ENCODE results near the gene CD44.

The CD44 gene

DNA sequence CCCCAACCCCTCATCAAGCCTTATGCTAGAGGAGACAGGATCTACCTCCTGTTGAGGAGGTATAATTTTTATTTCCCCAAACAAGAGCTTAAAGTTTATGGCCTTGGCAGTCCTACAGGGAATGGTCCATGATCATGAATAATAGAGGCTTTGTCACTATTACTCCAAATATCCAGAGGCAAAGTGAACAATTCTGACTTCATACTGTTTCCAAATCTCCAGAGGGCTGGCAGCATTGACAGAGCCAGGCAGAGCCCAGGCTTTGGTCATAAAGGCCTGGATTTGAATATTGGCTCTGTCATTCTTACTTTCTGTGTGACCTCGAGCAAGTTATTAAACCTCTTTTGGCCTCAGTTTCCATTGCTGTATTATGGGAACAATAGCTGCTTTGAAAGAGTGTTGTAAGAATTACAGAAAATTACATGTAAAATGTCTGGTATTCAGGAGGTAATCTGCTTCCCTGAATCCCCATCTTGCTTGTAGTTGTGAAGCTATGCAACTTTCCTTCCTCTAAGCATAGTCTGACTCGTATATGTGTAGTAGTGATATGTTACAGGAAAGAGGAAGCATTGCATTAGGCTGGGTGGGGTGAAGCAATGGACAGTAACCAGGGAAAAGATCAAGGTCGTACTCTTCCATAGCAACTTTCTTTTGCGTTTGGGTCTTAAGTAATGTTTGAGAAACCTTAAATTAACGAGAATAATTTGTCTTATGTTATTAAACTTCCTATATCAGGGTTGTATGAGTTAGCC, 88.8 kb downstream of the CD44 start:
- TF ChIP-seq, protein P1, sequence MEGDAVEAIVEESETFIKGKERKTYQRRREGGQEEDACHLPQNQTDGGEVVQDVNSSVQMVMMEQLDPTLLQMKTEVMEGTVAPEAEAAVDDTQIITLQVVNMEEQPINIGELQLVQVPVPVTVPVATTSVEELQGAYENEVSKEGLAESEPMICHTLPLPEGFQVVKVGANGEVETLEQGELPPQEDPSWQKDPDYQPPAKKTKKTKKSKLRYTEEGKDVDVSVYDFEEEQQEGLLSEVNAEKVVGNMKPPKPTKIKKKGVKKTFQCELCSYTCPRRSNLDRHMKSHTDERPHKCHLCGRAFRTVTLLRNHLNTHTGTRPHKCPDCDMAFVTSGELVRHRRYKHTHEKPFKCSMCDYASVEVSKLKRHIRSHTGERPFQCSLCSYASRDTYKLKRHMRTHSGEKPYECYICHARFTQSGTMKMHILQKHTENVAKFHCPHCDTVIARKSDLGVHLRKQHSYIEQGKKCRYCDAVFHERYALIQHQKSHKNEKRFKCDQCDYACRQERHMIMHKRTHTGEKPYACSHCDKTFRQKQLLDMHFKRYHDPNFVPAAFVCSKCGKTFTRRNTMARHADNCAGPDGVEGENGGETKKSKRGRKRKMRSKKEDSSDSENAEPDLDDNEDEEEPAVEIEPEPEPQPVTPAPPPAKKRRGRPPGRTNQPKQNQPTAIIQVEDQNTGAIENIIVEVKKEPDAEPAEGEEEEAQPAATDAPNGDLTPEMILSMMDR (IDR thresholded peaks at IDR 0.05; ENCODE audit: low read depth, low read length, missing control alignments), result no peak
- H3K4me3 ChIP-seq (ENCODE audit: low read depth, low read length), result no peak overlapping the region
- no peak for DNase-seq (ENCODE audit: low read depth)

DNA sequence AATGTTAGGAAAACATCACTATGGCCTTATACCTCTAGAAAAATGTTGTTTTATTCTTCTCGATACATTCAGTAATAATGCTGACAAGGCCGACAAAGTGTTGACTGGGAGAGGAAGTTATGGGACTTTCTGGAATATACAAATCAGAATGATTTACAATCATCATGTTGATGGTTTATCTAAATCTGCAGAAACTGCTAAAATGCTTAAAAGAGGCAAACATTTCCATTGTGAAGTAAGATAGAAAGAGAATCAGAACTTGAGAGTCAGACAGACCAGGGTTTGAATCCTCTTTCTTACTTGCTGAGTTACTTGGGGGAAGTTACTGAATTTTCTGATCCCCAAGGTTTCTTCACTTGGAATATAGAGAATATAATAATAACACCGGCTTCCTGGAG, 89.4 kb downstream of the CD44 start:
- no peak overlapping the region for H3K4me3 ChIP-seq (ENCODE audit: low read depth, low read length)
- no peak for DNase-seq (ENCODE audit: low read depth)
- TF ChIP-seq, protein P1 (IDR thresholded peaks at IDR 0.05; ENCODE audit: low read depth, low read length, missing control alignments), result no peak

DNA sequence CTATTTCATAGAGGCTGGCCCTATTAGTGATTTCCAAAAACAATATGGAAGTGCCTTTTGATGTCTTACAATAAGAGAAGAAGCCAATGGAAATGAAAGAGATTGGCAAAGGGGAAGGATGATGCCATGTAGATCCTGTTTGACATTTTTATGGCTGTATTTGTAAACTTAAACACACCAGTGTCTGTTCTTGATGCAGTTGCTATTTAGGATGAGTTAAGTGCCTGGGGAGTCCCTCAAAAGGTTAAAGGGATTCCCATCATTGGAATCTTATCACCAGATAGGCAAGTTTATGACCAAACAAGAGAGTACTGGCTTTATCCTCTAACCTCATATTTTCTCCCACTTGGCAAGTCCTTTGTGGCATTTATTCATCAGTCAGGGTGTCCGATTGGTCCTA, 91.4 kb downstream of the CD44 start:
- H3K4me3 ChIP-seq (ENCODE audit: low read depth, low read length), result no peak overlapping the region
- DNase-seq (ENCODE audit: low read depth), result no peak
- TF ChIP-seq, protein P1 (IDR thresholded peaks at IDR 0.05; ENCODE audit: low read depth, low read length, missing control alignments), result no peak

DNA sequence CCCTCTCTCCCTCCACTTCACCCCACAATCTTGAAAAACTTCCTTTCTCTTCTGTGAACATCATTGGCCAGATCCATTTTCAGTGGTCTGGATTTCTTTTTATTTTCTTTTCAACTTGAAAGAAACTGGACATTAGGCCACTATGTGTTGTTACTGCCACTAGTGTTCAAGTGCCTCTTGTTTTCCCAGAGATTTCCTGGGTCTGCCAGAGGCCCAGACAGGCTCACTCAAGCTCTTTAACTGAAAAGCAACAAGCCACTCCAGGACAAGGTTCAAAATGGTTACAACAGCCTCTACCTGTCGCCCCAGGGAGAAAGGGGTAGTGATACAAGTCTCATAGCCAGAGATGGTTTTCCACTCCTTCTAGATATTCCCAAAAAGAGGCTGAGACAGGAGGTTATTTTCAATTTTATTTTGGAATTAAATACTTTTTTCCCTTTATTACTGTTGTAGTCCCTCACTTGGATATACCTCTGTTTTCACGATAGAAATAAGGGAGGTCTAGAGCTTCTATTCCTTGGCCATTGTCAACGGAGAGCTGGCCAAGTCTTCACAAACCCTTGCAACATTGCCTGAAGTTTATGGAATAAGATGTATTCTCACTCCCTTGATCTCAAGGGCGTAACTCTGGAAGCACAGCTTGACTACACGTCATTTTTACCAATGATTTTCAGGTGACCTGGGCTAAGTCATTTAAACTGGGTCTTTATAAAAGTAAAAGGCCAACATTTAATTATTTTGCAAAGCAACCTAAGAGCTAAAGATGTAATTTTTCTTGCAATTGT, 92.3 kb downstream of the CD44 start:
- TF ChIP-seq, protein P1 (IDR thresholded peaks at IDR 0.05; ENCODE audit: low read depth, low read length, missing control alignments), result no peak

DNA sequence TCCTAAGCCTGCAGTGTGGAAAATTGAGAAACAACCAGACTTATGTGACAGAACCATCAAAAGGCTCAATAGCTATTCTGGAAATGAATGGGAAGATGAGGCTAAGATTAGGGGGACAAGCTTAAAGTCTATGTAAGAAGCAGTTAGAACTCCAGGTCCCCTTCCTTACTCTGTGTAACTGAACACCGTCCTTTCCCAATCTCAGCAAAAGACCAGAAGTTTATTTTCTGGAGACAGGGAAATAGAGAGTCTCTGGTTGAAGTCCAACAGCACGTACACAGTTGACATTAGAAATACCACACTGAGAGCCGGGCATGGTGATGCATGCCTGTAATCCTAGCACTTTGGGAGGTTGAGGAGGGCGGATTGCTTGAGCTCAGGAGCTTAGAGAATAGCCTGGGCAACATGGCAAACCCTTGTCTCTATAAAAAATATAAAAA, 93.9 kb downstream of the CD44 start:
- TF ChIP-seq, protein P1 (IDR thresholded peaks at IDR 0.05; ENCODE audit: low read depth, low read length, missing control alignments), result no peak
- no peak for DNase-seq (ENCODE audit: low read depth)

More for the DNA sequence above, 92.3 kb downstream of the CD44 start:
- no peak overlapping the region for H3K4me3 ChIP-seq (ENCODE audit: low read depth, low read length)
- no peak for DNase-seq (ENCODE audit: low read depth)

DNA sequence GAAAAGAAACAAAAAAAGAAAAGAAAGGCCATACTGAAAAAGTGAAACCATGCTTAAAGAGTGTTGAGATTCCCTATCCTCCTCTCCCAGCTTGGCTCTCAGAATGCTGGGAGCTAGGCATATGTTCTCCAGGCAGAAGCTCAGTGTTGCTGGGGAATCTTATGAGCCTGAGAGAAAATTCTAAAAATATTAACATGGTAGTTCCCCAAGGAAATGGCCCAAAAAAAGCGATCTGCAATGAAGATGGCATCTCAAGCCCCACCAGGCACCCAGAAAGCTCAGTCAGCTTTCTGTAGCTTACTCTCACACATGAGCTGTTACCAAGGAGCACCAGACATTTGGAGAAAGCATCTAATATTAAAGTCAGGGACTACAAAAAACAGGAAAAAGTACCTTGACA, 94.5 kb downstream of the CD44 start:
- TF ChIP-seq, protein P1 (IDR thresholded peaks at IDR 0.05; ENCODE audit: low read depth, low read length, missing control alignments), result no peak
- H3K4me3 ChIP-seq (ENCODE audit: low read depth, low read length), result no peak overlapping the region
- no peak for DNase-seq (ENCODE audit: low read depth)

More for the DNA sequence above, 93.9 kb downstream of the CD44 start:
- H3K4me3 ChIP-seq (ENCODE audit: low read depth, low read length), result no peak overlapping the region
